K562 (cell line): ENCODE measurements around the gene F2. TPM values are rescaled to one million over a fixed set of nuclear protein-coding genes. Genes with fewer than 3 reads are reported as not detected.

Source experiments
- ADNP ChIP-seq: fragments of 200-800 bp; sonication (Bioruptor generic); IDR thresholded peaks from 2 replicates; pipeline ENCODE4 v1.6.1; 2016; ENCODE audit warnings: missing genetic modification characterization, missing compliant biosample characterization
- BCOR ChIP-seq: fragments of 450-650 bp; IDR thresholded peaks from 2 replicates; pipeline ENCODE4 v1.6.1; 2016
- BRD4 ChIP-seq: fragments of 200-600 bp; sonication (generic); IDR thresholded peaks from 2 replicates; pipeline ENCODE4 v1.6.1; 2017; ENCODE audit warnings: inconsistent platforms
- BRD9 ChIP-seq: fragments of 450-650 bp; IDR thresholded peaks from 2 replicates; pipeline ENCODE4 v1.6.1; 2018; ENCODE audit warnings: low read depth; ENCODE audit not compliant: partially characterized antibody
- CBX8 ChIP-seq: fragments of 200-600 bp; sonication (generic); IDR thresholded peaks from 2 replicates; pipeline ENCODE4 v1.6.1; 2012; ENCODE audit warnings: borderline replicate concordance, mixed run types, low read depth, mild to moderate bottlenecking, moderate library complexity, mixed read lengths, low read length, control low read depth, inconsistent platforms; ENCODE audit not compliant: poor library complexity, severe bottlenecking; ENCODE audit errors: extremely low read depth
- ELF4 ChIP-seq: fragments of 450-650 bp; formaldehyde crosslinking; IDR thresholded peaks from 2 replicates; pipeline ENCODE4 v1.4.0; 2022; ENCODE audit warnings: missing genetic modification characterization
- EP400 ChIP-seq: fragments of 450-650 bp; IDR thresholded peaks from 2 replicates; pipeline ENCODE4 v1.6.1; 2017; ENCODE audit warnings: antibody characterized with exemption, mild to moderate bottlenecking, moderate library complexity
- ETS2 ChIP-seq: IDR thresholded peaks from 2 replicates; pipeline ENCODE4 v1.6.1; 2016; ENCODE audit warnings: borderline replicate concordance, missing genetic modification characterization, mild to moderate bottlenecking, moderate library complexity, missing compliant biosample characterization; ENCODE audit not compliant: poor library complexity, severe bottlenecking
- GABPB2 ChIP-seq: fragments of 250-450 bp; sonication (Bioruptor Pico); conservative IDR thresholded peaks from 2 replicates; pipeline ENCODE4 v1.5.1; 2021; ENCODE audit warnings: mild to moderate bottlenecking
- MIER1 ChIP-seq: fragments of 450-650 bp; IDR thresholded peaks from 2 replicates; pipeline ENCODE4 v1.6.1; 2016; ENCODE audit warnings: antibody characterized with exemption, mild to moderate bottlenecking, low read depth
- NFE2L1 ChIP-seq: fragments of 450-650 bp; IDR thresholded peaks from 2 replicates; pipeline ENCODE4 v1.6.1; 2016; ENCODE audit warnings: missing genetic modification characterization, low read depth, mild to moderate bottlenecking, missing compliant biosample characterization, moderate library complexity, borderline replicate concordance
- NFIX ChIP-seq: fragments of 250-450 bp; sonication (Bioruptor Pico); IDR thresholded peaks from 2 replicates; pipeline ENCODE4 v1.4.0; 2020; ENCODE audit warnings: low read depth, mild to moderate bottlenecking, moderate library complexity
- RBM25 ChIP-seq: fragments of 200-400 bp; formaldehyde crosslinking; IDR thresholded peaks from 2 replicates; pipeline ENCODE4 v1.6.1; 2018; ENCODE audit warnings: low read length, low read depth, moderate library complexity; ENCODE audit not compliant: severe bottlenecking
- SAFB2 ChIP-seq: fragments of 200-400 bp; formaldehyde crosslinking; IDR thresholded peaks from 2 replicates; pipeline ENCODE4 v1.6.1; 2018; ENCODE audit warnings: borderline replicate concordance, low read length, low read depth, moderate library complexity; ENCODE audit not compliant: severe bottlenecking
- SIRT6 ChIP-seq: IDR thresholded peaks from one replicate; pipeline ENCODE4 v1.6.1; 2012; ENCODE audit warnings: low read depth, mild to moderate bottlenecking, control low read depth, inconsistent platforms, low read length, moderate library complexity
- SMARCB1 ChIP-seq: IDR thresholded peaks from 2 replicates; pipeline ENCODE4 v1.6.1; 2011; ENCODE audit warnings: improper control_type of control experiment, low read depth; ENCODE audit not compliant: insufficient read length
- STAT5B ChIP-seq: fragments of 250-450 bp; sonication (Bioruptor Pico); IDR thresholded peaks from 2 replicates; pipeline ENCODE4 v1.8.0; 2021; ENCODE audit warnings: mild to moderate bottlenecking, inconsistent platforms
- TSC22D4 ChIP-seq: fragments of 450-650 bp; IDR thresholded peaks from 2 replicates; pipeline ENCODE4 v1.6.1; 2016; ENCODE audit warnings: missing genetic modification characterization, missing biosample characterization, control low read depth
- ZBED1 ChIP-seq: IDR thresholded peaks from 2 replicates; pipeline ENCODE4 v1.6.1; 2014
- ZNF121 ChIP-seq: sonication (generic); formaldehyde crosslinking; conservative IDR thresholded peaks from 2 replicates; pipeline ENCODE4 v1.8.0; 2022; ENCODE audit warnings: missing genetic modification reagents
- ZNF561 ChIP-seq: fragments of 450-650 bp; formaldehyde crosslinking; conservative IDR thresholded peaks from 2 replicates; pipeline ENCODE4 v1.4.0; 2020; ENCODE audit warnings: mild to moderate bottlenecking, moderate library complexity
- polyA plus RNA-seq, 8 experiments: library from polyadenylated mRNA; depleted of rRNA in 4 of 8; stranded (reverse) in 5 of 8; unstranded in 3 of 8; fragments of >200 nt; fragmentation: Nextera tagmentation in 2 of 8; fragmentation: Illumina TruSeq in 1 of 8; extraction: Ambion mirVana in 2 of 8; extraction: Trizol in 1 of 8; gene quantifications; 2 replicates each; pipeline versions ENCODE4 v1.2.1 to v1.2.3, GENCODE V29; 2011 to 2014; ENCODE audit warnings: inconsistent platforms in 1 of 8, missing spikeins in 1 of 8
- total RNA-seq, 7 experiments: library from RNA; depleted of rRNA in 6 of 7; stranded (reverse); fragments of >200 nt in 6 of 7; fragmentation: Illumina TruSeq in 2 of 7; extraction: Trizol in 2 of 7; gene quantifications; 2 replicates each; pipeline versions ENCODE4 v1.2.1 to v1.2.3, GENCODE V29; 2011 to 2021; ENCODE audit warnings: low replicate concordance in 1 of 7
- TF ChIP-seq, protein P1 (sequence below): fragments of 450-650 bp; formaldehyde crosslinking; IDR thresholded peaks from 2 replicates; pipeline ENCODE4 v1.4.0; 2020; ENCODE audit warnings: mild to moderate bottlenecking, moderate library complexity
- TF ChIP-seq, protein P2 (sequence below), 2 experiments: fragments of 450-650 bp; IDR thresholded peaks; 2 replicates each; pipeline ENCODE4 v1.6.1; 2018; ENCODE audit warnings: mild to moderate bottlenecking in 2 of 2, low read depth in 1 of 2; ENCODE audit not compliant: partially characterized antibody in 2 of 2

F2 gene
- total and polyA plus RNA-seq, 9 of the 15 experiments (the other 6 are each of a cell fraction or from before 2014, with no cell fraction given), result 0.16 TPM; not detected in 8

DNA sequence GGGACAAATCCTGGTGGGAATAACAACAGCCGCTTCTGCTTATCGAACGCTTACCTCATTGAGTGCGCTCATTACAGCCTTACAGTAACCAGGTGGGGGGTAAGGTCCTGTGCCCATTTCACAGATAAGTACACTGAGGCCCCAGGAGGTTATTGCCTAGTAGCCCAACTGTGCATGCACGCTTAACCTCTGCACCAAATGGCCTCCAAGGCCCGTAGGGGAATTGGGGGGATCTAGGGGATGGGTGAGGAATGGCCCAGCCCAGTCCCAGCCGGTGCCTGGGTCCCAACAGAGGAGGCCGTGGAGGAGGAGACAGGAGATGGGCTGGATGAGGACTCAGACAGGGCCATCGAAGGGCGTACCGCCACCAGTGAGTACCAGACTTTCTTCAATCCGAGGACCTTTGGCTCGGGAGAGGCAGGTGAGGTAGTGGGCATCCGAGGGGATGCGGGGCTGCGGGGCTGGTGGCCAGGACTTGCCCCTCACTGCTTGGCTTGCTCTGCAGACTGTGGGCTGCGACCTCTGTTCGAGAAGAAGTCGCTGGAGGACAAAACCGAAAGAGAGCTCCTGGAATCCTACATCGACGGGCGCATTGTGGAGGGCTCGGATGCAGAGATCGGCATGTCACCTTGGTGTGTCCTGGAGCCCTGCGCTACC, 7.3 kb downstream of the F2 start (continued):
- no peak for TF ChIP-seq MIER1
- TF ChIP-seq BCOR, result peak; percentile 84
- TF ChIP-seq, protein P1, sequence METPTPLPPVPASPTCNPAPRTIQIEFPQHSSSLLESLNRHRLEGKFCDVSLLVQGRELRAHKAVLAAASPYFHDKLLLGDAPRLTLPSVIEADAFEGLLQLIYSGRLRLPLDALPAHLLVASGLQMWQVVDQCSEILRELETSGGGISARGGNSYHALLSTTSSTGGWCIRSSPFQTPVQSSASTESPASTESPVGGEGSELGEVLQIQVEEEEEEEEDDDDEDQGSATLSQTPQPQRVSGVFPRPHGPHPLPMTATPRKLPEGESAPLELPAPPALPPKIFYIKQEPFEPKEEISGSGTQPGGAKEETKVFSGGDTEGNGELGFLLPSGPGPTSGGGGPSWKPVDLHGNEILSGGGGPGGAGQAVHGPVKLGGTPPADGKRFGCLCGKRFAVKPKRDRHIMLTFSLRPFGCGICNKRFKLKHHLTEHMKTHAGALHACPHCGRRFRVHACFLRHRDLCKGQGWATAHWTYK, result no peak
- no peak for TF ChIP-seq SIRT6
- TF ChIP-seq ELF4 (CRISPR knock-in tag), result no peak
- TF ChIP-seq NFE2L1 (tag), result no peak
- TF ChIP-seq ZNF121 (CRISPR knock-in tag), result no peak
- peak; percentile 80 for TF ChIP-seq ADNP (tag)
- no peak for TF ChIP-seq GABPB2 (CRISPR knock-in tag)
- no peak for TF ChIP-seq ZBED1
- TF ChIP-seq EP400, result no peak
- TF ChIP-seq CBX8, result no peak
- TF ChIP-seq SAFB2, result no peak
- TF ChIP-seq TSC22D4 (tag), result no peak
- no peak for TF ChIP-seq BRD9
- TF ChIP-seq RBM25, result peak; percentile 92
- no peak for TF ChIP-seq SMARCB1
- TF ChIP-seq BRD4, result no peak
- no peak for TF ChIP-seq NFIX (CRISPR knock-in tag)
- no peak for TF ChIP-seq ETS2 (tag)
- TF ChIP-seq ZNF561 (CRISPR knock-in tag), result no peak
- no peak for TF ChIP-seq STAT5B (CRISPR knock-in tag)
- TF ChIP-seq, protein P2, sequence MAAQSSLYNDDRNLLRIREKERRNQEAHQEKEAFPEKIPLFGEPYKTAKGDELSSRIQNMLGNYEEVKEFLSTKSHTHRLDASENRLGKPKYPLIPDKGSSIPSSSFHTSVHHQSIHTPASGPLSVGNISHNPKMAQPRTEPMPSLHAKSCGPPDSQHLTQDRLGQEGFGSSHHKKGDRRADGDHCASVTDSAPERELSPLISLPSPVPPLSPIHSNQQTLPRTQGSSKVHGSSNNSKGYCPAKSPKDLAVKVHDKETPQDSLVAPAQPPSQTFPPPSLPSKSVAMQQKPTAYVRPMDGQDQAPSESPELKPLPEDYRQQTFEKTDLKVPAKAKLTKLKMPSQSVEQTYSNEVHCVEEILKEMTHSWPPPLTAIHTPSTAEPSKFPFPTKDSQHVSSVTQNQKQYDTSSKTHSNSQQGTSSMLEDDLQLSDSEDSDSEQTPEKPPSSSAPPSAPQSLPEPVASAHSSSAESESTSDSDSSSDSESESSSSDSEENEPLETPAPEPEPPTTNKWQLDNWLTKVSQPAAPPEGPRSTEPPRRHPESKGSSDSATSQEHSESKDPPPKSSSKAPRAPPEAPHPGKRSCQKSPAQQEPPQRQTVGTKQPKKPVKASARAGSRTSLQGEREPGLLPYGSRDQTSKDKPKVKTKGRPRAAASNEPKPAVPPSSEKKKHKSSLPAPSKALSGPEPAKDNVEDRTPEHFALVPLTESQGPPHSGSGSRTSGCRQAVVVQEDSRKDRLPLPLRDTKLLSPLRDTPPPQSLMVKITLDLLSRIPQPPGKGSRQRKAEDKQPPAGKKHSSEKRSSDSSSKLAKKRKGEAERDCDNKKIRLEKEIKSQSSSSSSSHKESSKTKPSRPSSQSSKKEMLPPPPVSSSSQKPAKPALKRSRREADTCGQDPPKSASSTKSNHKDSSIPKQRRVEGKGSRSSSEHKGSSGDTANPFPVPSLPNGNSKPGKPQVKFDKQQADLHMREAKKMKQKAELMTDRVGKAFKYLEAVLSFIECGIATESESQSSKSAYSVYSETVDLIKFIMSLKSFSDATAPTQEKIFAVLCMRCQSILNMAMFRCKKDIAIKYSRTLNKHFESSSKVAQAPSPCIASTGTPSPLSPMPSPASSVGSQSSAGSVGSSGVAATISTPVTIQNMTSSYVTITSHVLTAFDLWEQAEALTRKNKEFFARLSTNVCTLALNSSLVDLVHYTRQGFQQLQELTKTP (IDR thresholded peaks at IDR 0.05; ENCODE audit: low read depth in 1 of 2, partially characterized antibody in 2 of 2), result no peak
